ENCODE results near the gene PHF21B. TPM values are rescaled to one million over a fixed set of nuclear protein-coding genes. Genes with fewer than 3 reads are reported as not detected.

PHF21B gene
- total and polyA plus RNA-seq, 2 donors (not counting 1 experiment from before 2014, with no cell fraction given), result 0.17 TPM; not detected in 1

DNA sequence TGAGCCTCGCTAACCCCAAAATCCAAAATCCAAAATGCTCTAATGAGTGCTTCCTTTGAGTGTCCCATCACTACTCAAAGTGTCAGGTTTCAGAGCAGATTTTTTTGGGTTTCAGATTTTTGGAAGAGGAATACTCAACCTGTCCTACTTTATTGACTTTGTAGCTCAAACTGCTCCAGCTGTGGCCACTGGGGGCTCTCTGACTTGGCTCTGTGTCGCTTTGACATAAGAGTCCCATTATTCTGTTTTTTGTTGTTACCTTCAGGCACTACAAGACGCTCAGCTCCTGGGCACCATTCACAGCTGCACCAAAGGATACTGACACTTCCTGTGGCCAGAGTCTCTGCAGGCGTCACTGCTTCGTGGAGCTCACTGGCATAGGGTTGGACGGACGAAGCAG is 41.1 kb downstream of the PHF21B start:
- no peaks in the 10 kb centered on the region for H3K36me3 ChIP-seq (ENCODE audit: control insufficient read depth, insufficient read depth, low read length)
- no peaks in the 10 kb centered on the region for H4K20me1 ChIP-seq (ENCODE audit: control insufficient read depth, extremely low read depth, insufficient read depth, low read length)
- DNase-seq (ENCODE audit: low read depth in 2 of 2), result no peak
- H3K27me3 ChIP-seq (ENCODE audit: control insufficient read depth, insufficient read depth, low read length), result no peaks in the 10 kb centered on the region
- no peaks in the 10 kb centered on the region for H3K79me2 ChIP-seq (ENCODE audit: control insufficient read depth, insufficient read depth, low read length)
- H2AFZ ChIP-seq (ENCODE audit: low read length), result no peak overlapping the region
- no peak overlapping the region for H3K9ac ChIP-seq (ENCODE audit: insufficient read depth, low read length)
- no peak overlapping the region for H3K4me3 ChIP-seq (replicated peaks in 1 of 4; ENCODE audit: control extremely low read depth in 1 of 4, insufficient read depth in 1 of 4, low read depth in 3 of 4, low read length in 4 of 4)
- TF ChIP-seq CTCF (conservative IDR thresholded peaks at IDR 0.05 in 1 of 2, IDR thresholded peaks at IDR 0.05 in 1 of 2; ENCODE audit: low read depth in 1 of 2, low read length in 2 of 2) (no peak), EZH2 (IDR thresholded peaks at IDR 0.05; ENCODE audit: low read length, missing control alignments) (no peak)
- no peaks in the 10 kb centered on the region for H3K4me1 ChIP-seq (ENCODE audit: control insufficient read depth, extremely low read depth, insufficient read depth, low read length)
- H3K9me3 ChIP-seq (ENCODE audit: control insufficient read depth, insufficient read depth, low read depth, low read length), result no peaks in the 10 kb centered on the region
- no peak overlapping the region for H3K27ac ChIP-seq (ENCODE audit: insufficient read depth, low read length)
- H3K4me2 ChIP-seq (ENCODE audit: extremely low read depth, insufficient read depth, low read length), result no peak overlapping the region

DNA sequence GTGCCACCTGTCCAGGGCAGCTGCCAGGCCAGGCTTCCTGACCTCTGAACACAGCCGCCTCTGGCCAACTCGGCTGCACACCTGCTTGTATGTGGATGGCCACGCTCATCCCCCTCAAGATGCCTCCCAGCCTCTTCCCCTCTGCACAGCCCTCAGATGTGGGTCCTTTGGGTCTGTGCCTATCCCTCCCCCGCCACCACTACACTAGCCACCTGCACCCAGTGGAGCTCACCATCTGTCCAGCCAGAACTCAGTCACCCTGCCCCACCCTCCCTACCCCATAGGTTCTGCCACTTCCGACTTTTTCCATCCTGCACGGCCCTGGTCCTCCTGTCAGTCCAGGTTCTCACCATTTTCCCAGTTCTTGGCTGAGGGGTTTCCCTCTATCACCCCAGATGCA is 44.6 kb downstream of the PHF21B start:
- no peaks in the 10 kb centered on the region for H4K20me1 ChIP-seq (ENCODE audit: control insufficient read depth, extremely low read depth, insufficient read depth, low read length)
- H3K79me2 ChIP-seq (ENCODE audit: control insufficient read depth, insufficient read depth, low read length), result no peaks in the 10 kb centered on the region
- no peak overlapping the region for H3K27ac ChIP-seq (ENCODE audit: insufficient read depth, low read length)
- no peak overlapping the region for H3K4me3 ChIP-seq (replicated peaks in 1 of 4; ENCODE audit: control extremely low read depth in 1 of 4, insufficient read depth in 1 of 4, low read depth in 3 of 4, low read length in 4 of 4)
- H3K36me3 ChIP-seq (ENCODE audit: control insufficient read depth, insufficient read depth, low read length), result no peaks in the 10 kb centered on the region
- H3K9ac ChIP-seq (ENCODE audit: insufficient read depth, low read length), result no peak overlapping the region
- no peak overlapping the region for H3K4me2 ChIP-seq (ENCODE audit: extremely low read depth, insufficient read depth, low read length)
- H3K27me3 ChIP-seq (ENCODE audit: control insufficient read depth, insufficient read depth, low read length), result no peaks in the 10 kb centered on the region
- H3K4me1 ChIP-seq (ENCODE audit: control insufficient read depth, extremely low read depth, insufficient read depth, low read length), result no peaks in the 10 kb centered on the region
- no peak overlapping the region for H2AFZ ChIP-seq (ENCODE audit: low read length)
- DNase-seq (ENCODE audit: low read depth in 2 of 2), result no peak
- no peak for TF ChIP-seq EZH2 (IDR thresholded peaks at IDR 0.05; ENCODE audit: low read length, missing control alignments)
- no peak for TF ChIP-seq CTCF (conservative IDR thresholded peaks at IDR 0.05 in 1 of 2, IDR thresholded peaks at IDR 0.05 in 1 of 2; ENCODE audit: low read depth in 1 of 2, low read length in 2 of 2)
- no peaks in the 10 kb centered on the region for H3K9me3 ChIP-seq (ENCODE audit: control insufficient read depth, insufficient read depth, low read depth, low read length)

DNA sequence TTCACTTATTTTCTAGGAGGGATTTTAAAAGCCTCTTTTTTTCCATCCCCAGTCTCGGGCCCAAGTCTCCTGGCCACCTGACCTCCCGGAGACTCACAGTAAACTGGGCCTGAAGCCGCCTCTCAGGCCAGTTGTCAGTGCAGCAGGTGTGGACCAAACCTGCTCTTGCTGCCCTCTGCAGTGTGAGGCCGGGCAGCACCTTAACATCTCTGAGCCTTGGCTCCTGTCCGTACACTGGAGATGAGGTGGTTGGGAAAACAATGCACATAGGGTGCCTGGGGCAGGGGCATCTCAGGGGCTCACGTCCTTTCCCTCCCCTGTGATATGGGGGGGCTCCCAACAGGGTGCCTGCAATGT is 45.1 kb downstream of the PHF21B start:
- H3K4me2 ChIP-seq (ENCODE audit: extremely low read depth, insufficient read depth, low read length), result no peak overlapping the region
- no peak overlapping the region for H2AFZ ChIP-seq (ENCODE audit: low read length)
- TF ChIP-seq EZH2 (IDR thresholded peaks at IDR 0.05; ENCODE audit: low read length, missing control alignments), result no peak
- H4K20me1 ChIP-seq (ENCODE audit: control insufficient read depth, extremely low read depth, insufficient read depth, low read length), result no peaks in the 10 kb centered on the region
- no peaks in the 10 kb centered on the region for H3K36me3 ChIP-seq (ENCODE audit: control insufficient read depth, insufficient read depth, low read length)
- H3K4me1 ChIP-seq (ENCODE audit: control insufficient read depth, extremely low read depth, insufficient read depth, low read length), result no peaks in the 10 kb centered on the region
- no peaks in the 10 kb centered on the region for H3K9me3 ChIP-seq (ENCODE audit: control insufficient read depth, insufficient read depth, low read depth, low read length)
- no peak overlapping the region for H3K4me3 ChIP-seq (replicated peaks in 1 of 4; ENCODE audit: control extremely low read depth in 1 of 4, insufficient read depth in 1 of 4, low read depth in 3 of 4, low read length in 4 of 4)
- no peaks in the 10 kb centered on the region for H3K27me3 ChIP-seq (ENCODE audit: control insufficient read depth, insufficient read depth, low read length)
- no peaks in the 10 kb centered on the region for H3K79me2 ChIP-seq (ENCODE audit: control insufficient read depth, insufficient read depth, low read length)
- no peak overlapping the region for H3K9ac ChIP-seq (ENCODE audit: insufficient read depth, low read length)
- DNase-seq (ENCODE audit: low read depth in 2 of 2), result no peak
- H3K27ac ChIP-seq (ENCODE audit: insufficient read depth, low read length), result no peak overlapping the region
